GM12874 (cell line): ENCODE data around the gene TENM3.

Experiments
- CTCF ChIP-seq: IDR thresholded peaks from 2 replicates; pipeline ENCODE4 v1.5.1; 2011; ENCODE audit warnings: low read depth, mild to moderate bottlenecking, control low read depth, low read length, moderate library complexity; ENCODE audit not compliant: insufficient read depth

TENM3 gene

DNA sequence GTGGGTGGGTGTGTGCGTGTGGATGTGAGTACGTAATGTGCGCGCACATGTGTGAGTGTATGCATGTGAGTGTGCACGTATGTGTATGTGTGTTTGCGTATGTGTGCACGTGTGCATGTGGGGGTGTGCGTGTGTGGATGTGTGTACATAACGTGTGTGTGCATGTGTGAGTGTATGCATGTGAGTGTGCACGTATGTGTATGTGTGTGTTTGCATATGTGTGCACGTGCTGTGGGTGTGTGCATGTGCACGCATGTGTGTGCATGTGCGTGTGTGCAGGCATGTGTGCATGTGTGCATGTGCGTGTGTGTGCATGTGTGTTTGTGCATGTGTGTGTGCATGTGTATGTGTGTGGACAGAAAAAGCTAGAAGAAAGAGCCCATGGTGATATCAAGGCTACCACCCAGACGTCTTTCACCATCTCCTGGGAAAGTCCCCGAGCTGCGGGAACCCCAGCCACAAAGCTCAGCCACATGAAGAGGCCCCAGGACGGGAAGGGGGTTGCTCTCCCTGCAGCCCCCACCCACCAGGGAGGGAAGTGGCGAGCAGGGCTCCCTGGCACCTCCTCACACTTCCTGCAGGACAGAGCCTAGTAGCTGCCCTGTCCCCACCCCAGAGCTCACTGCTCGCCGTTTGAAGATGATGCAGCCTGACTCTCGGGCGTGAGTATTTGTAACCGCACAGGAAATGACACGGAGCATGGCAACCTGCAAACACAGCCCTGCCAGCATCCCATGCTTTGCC lies 565.6 kb downstream of the TENM3 start:
- TF ChIP-seq CTCF: no peak

GRCh38 chr4:182809417-182810102 lies 566.4 kb downstream of the TENM3 start:
- peak; percentile 59 for TF ChIP-seq CTCF

DNA sequence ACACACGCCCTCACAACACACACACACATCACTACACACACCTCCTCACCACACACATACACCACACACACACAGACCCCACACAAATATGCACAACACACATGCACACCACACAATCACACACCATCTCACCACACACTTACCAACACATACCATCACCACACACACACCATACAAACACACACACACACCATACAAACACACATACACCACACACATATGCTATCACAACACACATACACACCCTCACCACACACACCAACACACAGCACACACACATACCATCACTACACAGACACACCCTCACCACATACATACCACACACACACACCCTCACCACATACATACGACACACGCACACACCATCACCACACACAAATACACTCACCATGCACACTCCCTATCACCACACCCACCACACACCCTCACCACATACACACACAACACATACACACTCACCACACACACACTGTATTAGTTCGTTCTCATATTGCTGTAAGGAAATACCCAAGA lies 567.0 kb downstream of the TENM3 start:
- no peak for TF ChIP-seq CTCF

DNA sequence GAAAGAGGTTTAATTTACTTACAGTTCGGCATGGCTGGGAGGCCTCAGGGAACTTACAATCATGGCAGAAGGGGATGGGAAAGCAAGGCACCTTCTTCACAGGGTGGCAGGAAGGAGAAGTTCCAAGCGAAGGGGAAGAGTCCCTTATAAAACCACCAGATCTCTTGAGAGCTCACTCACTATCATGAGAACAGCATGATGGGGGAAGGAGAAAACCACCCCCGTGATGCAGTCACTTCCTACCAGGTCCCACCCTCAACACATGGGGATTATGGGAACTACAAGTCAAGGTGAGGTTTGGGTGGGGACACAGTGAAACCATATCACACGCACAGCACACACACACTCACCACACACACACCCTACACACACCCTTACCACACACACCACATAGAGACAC lies 569.7 kb downstream of the TENM3 start:
- TF ChIP-seq CTCF: no peak

DNA sequence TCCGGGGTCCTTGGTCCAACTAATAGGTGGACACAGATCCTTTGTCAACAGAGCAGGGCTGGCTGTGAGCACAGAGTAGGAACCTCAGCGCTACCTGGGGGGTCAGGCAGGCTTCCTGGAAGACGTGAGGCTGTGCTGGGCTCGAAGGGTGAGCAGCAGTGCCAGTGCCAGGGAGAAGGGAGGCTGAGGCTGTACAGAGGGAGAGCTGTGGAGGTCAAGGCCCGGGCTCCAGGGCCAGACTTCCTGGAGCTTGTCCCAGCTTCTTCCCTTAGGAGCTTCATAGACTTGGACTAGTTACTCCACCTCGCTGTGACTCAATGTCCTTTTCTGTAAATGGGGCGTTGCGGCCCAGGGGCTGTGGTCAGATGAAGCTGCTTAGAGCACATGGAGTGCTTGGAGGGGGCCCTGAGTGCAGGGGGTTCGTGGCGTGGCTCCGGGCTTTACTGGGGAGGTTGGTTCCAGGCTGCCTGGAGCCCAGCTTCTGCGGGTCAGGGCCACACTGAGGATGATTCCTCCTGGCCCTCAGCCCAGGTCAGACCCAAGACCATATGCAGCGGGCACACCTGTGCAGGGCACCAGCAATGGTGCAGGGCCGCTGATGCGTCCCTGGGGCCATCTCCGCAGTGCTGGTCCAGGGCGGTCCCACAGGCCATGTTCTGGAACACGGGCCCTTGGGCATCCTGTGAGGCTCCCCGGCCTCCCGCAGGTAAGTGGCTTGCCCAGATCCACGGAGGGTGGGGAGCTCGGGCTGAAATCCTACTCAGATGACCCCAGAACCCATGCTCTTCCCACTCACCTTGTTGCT lies 575.9 kb downstream of the TENM3 start:
- TF ChIP-seq CTCF: no peak

DNA sequence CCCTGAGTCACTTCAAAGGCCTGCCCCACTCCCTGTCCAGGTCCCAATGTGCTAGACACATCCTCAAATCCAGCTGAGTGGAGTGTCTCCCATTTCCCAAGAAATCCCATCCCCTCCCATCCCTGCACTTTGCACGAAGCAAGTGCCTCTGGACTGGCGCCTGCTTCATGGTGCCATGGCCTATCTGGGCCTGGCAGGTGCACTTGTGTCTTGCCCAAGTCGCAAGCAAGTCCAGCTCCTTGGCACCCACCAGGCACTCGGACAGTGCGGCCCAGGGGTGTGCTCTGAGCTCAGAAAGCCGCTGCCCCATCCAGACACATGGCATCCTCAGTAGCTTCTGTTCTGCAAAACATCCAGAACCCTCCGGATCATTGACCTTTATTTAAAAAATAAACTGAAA lies 576.5 kb downstream of the TENM3 start:
- no peak for TF ChIP-seq CTCF

- TF ChIP-seq CTCF: no peak
Measured at GRCh38 chr4:182822554-182822953, 579.4 kb downstream of the TENM3 start.
